Erythroblast (primary cell): ENCODE measurements around the gene USP12.

Source experiments
- GATA1 ChIP-seq: IDR thresholded peaks from 2 replicates; pipeline ENCODE4 v1.6.1; 2011; ENCODE audit warnings: low read depth, mild to moderate bottlenecking, control low read depth, low read length, moderate library complexity
- POLR2A ChIP-seq: IDR thresholded peaks from 2 replicates; pipeline ENCODE4 v1.6.1; 2011; ENCODE audit warnings: mild to moderate bottlenecking, low read length

GRCh38 chr13:27193496-27193895 is 21.9 kb upstream of the USP12 start:
- no peak for TF ChIP-seq POLR2A
- TF ChIP-seq GATA1 = no peak
